CD4-positive, alpha-beta memory T cell (primary cell): ENCODE measurements around the gene SUSD4. TPM values are rescaled to one million over a fixed set of nuclear protein-coding genes. Genes with fewer than 3 reads are reported as not detected.

Source experiments
- CTCF ChIA-PET: fragments of 350-600 bp; sonication (Branson Sonifier 250); formaldehyde crosslinking; loops from one replicate; lab custom pipeline; 2021; ENCODE audit warnings: inconsistent platforms; ENCODE audit not compliant: partially characterized antibody; lab: Charles Lee
- POLR2A ChIA-PET: fragments of 350-600 bp; sonication (Branson Sonifier 250); formaldehyde crosslinking; loops from one replicate; lab custom pipeline; 2021; ENCODE audit not compliant: partially characterized antibody; lab: Charles Lee
- DNase-seq, 5 donors: peaks; one replicate each; pipeline versions ENCODE4 v3.0.0 to v3.0.0-alpha.2; 2020 to 2022; ENCODE audit warnings: mixed read lengths in 1 of 5
- H3K27ac ChIP-seq: one replicate; pipeline ENCODE4 v1.7.0; 2013; ENCODE audit warnings: low read depth, low read length
- H3K27me3 ChIP-seq: 2 replicates; pipeline ENCODE4 v1.7.0; 2013; ENCODE audit warnings: mild to moderate bottlenecking, low read length, moderate library complexity; ENCODE audit not compliant: insufficient read depth
- H3K36me3 ChIP-seq: 2 replicates; pipeline ENCODE4 v1.7.0; 2013; ENCODE audit warnings: mild to moderate bottlenecking, low read length, moderate library complexity; ENCODE audit not compliant: insufficient read depth
- H3K4me1 ChIP-seq: 2 replicates; pipeline ENCODE4 v1.7.0; 2013; ENCODE audit warnings: mild to moderate bottlenecking, low read length, moderate library complexity; ENCODE audit not compliant: insufficient read depth
- H3K4me3 ChIP-seq, 2 donors: one replicate each; pipeline ENCODE4 v1.7.0; 2013; ENCODE audit warnings: low read length in 2 of 2, mild to moderate bottlenecking in 1 of 2
- H3K9me3 ChIP-seq, 2 donors: one replicate each; pipeline ENCODE4 v1.7.0; 2013; ENCODE audit warnings: low read length in 2 of 2, control low read depth in 1 of 2; ENCODE audit not compliant: control insufficient read depth in 1 of 2
- H3K27ac Mint-ChIP-seq, 7 donors: one replicate each; pipeline ENCODE4 v1.8.0; 2020 to 2021; ENCODE audit warnings: mixed read lengths in 7 of 7, mild to moderate bottlenecking in 6 of 7, inconsistent platforms in 3 of 7, moderate library complexity in 3 of 7
- H3K27me3 Mint-ChIP-seq, 2 donors: one replicate each; pipeline ENCODE4 v1.8.0; 2020 to 2021; ENCODE audit warnings: mixed read lengths in 2 of 2
- H3K36me3 Mint-ChIP-seq, 2 donors: one replicate each; pipeline ENCODE4 v1.8.0; 2020 to 2021; ENCODE audit warnings: mixed read lengths in 2 of 2, inconsistent platforms in 1 of 2, mild to moderate bottlenecking in 1 of 2
- H3K4me1 Mint-ChIP-seq, 4 donors: one replicate each; pipeline ENCODE4 v1.8.0; 2020 to 2021; ENCODE audit warnings: mixed read lengths in 4 of 4, mild to moderate bottlenecking in 1 of 4
- H3K4me3 Mint-ChIP-seq, 8 donors: one replicate each; pipeline ENCODE4 v1.8.0; 2020 to 2021; ENCODE audit warnings: mixed read lengths in 8 of 8, mild to moderate bottlenecking in 7 of 8, moderate library complexity in 6 of 8, inconsistent platforms in 3 of 8
- H3K9me3 Mint-ChIP-seq, 8 donors: one replicate each; pipeline ENCODE4 v1.8.0; 2020 to 2021; ENCODE audit warnings: mixed read lengths in 8 of 8, mild to moderate bottlenecking in 5 of 8, inconsistent platforms in 3 of 8, moderate library complexity in 1 of 8
- intact Hi-C: fragments of 100-400 bp; cut with micrococcal nuclease; formaldehyde crosslinking; loops from one replicate; pipeline ENCODE4 v1.15.1; 2023
- polyA plus RNA-seq, 2 donors: library from polyadenylated mRNA; unstranded; fragments of 300-500 nt; fragmentation: Illumina TruSeq; gene quantifications; one replicate each; pipeline ENCODE4 v1.2.3, GENCODE V29; 2021
- total RNA-seq, 2 experiments: library from RNA; stranded (reverse); gene quantifications; one replicate each; pipeline ENCODE4 v1.2.3, GENCODE V29; 2021

SUSD4 gene
- total and polyA plus RNA-seq, 4 experiments from 2014 or later: 2.9 to 18.5 (median 6.2) TPM

GRCh38 chr1:223233410-223234169, 130.4 kb downstream of the SUSD4 start:
- ChIA-PET CTCF (no interaction called here), POLR2A (no interaction called here)
- H3K9me3 ChIP-seq: no peaks in the 10 kb centered on the region
- H3K4me1 Mint-ChIP-seq: peaks cover 25 to 65% (median 44%) of the 10 kb centered on the region in 4 donors
- H3K9me3 Mint-ChIP-seq: peaks cover 0 to 12% (median 5%) of the 10 kb centered on the region in 8 donors
- H3K36me3 Mint-ChIP-seq: no peaks in the 10 kb centered on the region
- no peaks in the 10 kb centered on the region for H3K36me3 ChIP-seq
- H3K27ac ChIP-seq: no peak overlapping the region
- H3K27me3 Mint-ChIP-seq: peaks cover 0 to 1% of the 10 kb centered on the region in 2 donors
- H3K4me1 ChIP-seq: peaks cover 62% of the 10 kb centered on the region
- H3K4me3 Mint-ChIP-seq: peak overlapping the region in 3 of 8 donors; percentile 2 to 71 (median 66)
- intact Hi-C loops: loop anchor here (5.0 to 10.0 kb wide), 2 partner anchors 49 to 129 kb away; partner anchors contain the start of gene SUSD4
- no peak for DNase-seq
- no peaks in the 10 kb centered on the region for H3K27me3 ChIP-seq
- H3K27ac Mint-ChIP-seq: peak overlapping the region; percentile 44 to 95 (median 65)
- no peak overlapping the region for H3K4me3 ChIP-seq

- no peaks in the 10 kb centered on the region for H3K9me3 ChIP-seq
- H3K36me3 ChIP-seq: no peaks in the 10 kb centered on the region
- peaks cover 0 to 10% (median 2%) of the 10 kb centered on the region in 8 donors for H3K9me3 Mint-ChIP-seq
- peaks cover 25 to 70% (median 46%) of the 10 kb centered on the region in 4 donors for H3K4me1 Mint-ChIP-seq
- intact Hi-C loops: loop anchor here (5.0 to 10.0 kb wide), 2 partner anchors 48 to 129 kb away; partner anchors contain the start of gene SUSD4
- H3K4me3 ChIP-seq: no peak overlapping the region
- H3K27ac Mint-ChIP-seq: peak overlapping the region in 5 of 7 donors; percentile 5 to 95 (median 44)
- DNase-seq: no peak
- peak overlapping the region in 1 of 8 donors; percentile 11 for H3K4me3 Mint-ChIP-seq
- H3K4me1 ChIP-seq: peaks cover 68% of the 10 kb centered on the region
- CTCF ChIA-PET: no interaction called here
- POLR2A ChIA-PET: no interaction called here
- H3K27me3 Mint-ChIP-seq: peaks cover 0 to 1% of the 10 kb centered on the region in 2 donors
- no peak overlapping the region for H3K27ac ChIP-seq
- no peaks in the 10 kb centered on the region for H3K36me3 Mint-ChIP-seq
- no peaks in the 10 kb centered on the region for H3K27me3 ChIP-seq
These were observed 131.0 kb downstream of the SUSD4 start for GRCh38 chr1:223233019-223233409.

- ChIA-PET CTCF (interaction anchor here (0.6 kb wide), 1 partner anchor 72 kb away, joined by 3 read pairs; no protein-coding TSS in a partner anchor), POLR2A (interaction anchor here (2.1 kb wide), 2 partner anchors 17 to 88 kb away, joined by 7 to 13 read pairs; partner anchors contain the start of gene TLR5)
- peaks cover 25 to 76% (median 46%) of the 10 kb centered on the region in 4 donors for H3K4me1 Mint-ChIP-seq
- H3K27me3 Mint-ChIP-seq: no peaks in the 10 kb centered on the region
- Histone ChIP-seq H3K27me3 (no peaks in the 10 kb centered on the region), H3K4me3 (no peak overlapping the region), H3K9me3 (no peaks in the 10 kb centered on the region), H3K36me3 (no peaks in the 10 kb centered on the region), H3K4me1 (peaks cover 68% of the 10 kb centered on the region), H3K27ac (no peak overlapping the region)
- intact Hi-C loops: loop anchor here (2.0 to 10.0 kb wide), 3 partner anchors 17 to 131 kb away; partner anchors contain the start of gene SUSD4
- peak overlapping the region; percentile 67 to 97 (median 85) for H3K27ac Mint-ChIP-seq
- peaks cover 0 to 2% (median 0%) of the 10 kb centered on the region in 8 donors for H3K9me3 Mint-ChIP-seq
- H3K36me3 Mint-ChIP-seq: no peaks in the 10 kb centered on the region
- peak overlapping the region in 1 of 8 donors; percentile 29 for H3K4me3 Mint-ChIP-seq
- DNase-seq: no peak
These were observed 132.4 kb downstream of the SUSD4 start for GRCh38 chr1:223231581-223231980.

GRCh38 chr1:223231011-223231572, 132.9 kb downstream of the SUSD4 start:
- peaks cover 68% of the 10 kb centered on the region for H3K4me1 ChIP-seq
- peaks cover 25 to 76% (median 46%) of the 10 kb centered on the region in 4 donors for H3K4me1 Mint-ChIP-seq
- DNase-seq: no peak
- peak overlapping the region; percentile 73 to 97 (median 89) for H3K27ac Mint-ChIP-seq
- H3K4me3 Mint-ChIP-seq: peak overlapping the region in 7 of 8 donors; percentile 41 to 81 (median 64)
- ChIA-PET POLR2A (interaction anchor here (2.1 kb wide), 2 partner anchors 17 to 87 kb away, joined by 7 to 13 read pairs; partner anchors contain the start of gene TLR5), CTCF (interaction anchor here (0.6 to 2.9 kb wide), 2 partner anchors 71 to 98 kb away, joined by 3 to 9 read pairs; no protein-coding TSS in a partner anchor)
- H3K27ac ChIP-seq: no peak overlapping the region
- no peaks in the 10 kb centered on the region for H3K27me3 Mint-ChIP-seq
- H3K9me3 Mint-ChIP-seq: peaks cover 0 to 2% (median 0%) of the 10 kb centered on the region in 8 donors
- H3K36me3 ChIP-seq: no peaks in the 10 kb centered on the region
- H3K9me3 ChIP-seq: no peaks in the 10 kb centered on the region
- H3K27me3 ChIP-seq: no peaks in the 10 kb centered on the region
- intact Hi-C loops: loop anchor here (2.0 to 10.0 kb wide), 3 partner anchors 18 to 131 kb away; partner anchors contain the start of gene SUSD4
- H3K4me3 ChIP-seq: no peak overlapping the region
- H3K36me3 Mint-ChIP-seq: no peaks in the 10 kb centered on the region

GRCh38 chr1:223230161-223230881, 133.7 kb downstream of the SUSD4 start:
- H3K4me3 Mint-ChIP-seq: peak overlapping the region; percentile 53 to 81 (median 68)
- peaks cover 3 to 6% of the 10 kb centered on the region in 2 donors for H3K36me3 Mint-ChIP-seq
- peaks cover 68% of the 10 kb centered on the region for H3K4me1 ChIP-seq
- no peaks in the 10 kb centered on the region for H3K9me3 ChIP-seq
- intact Hi-C loops: loop anchor here (1.0 to 10.0 kb wide), 5 partner anchors 18 to 132 kb away; partner anchors contain the start of genes SUSD4 and TLR5
- no peaks in the 10 kb centered on the region for H3K27me3 Mint-ChIP-seq
- H3K9me3 Mint-ChIP-seq: peaks cover 0 to 2% (median 0%) of the 10 kb centered on the region in 8 donors
- POLR2A ChIA-PET: interaction anchor here (0.7 to 2.1 kb wide), 6 partner anchors 18 to 939 kb away, joined by 3 to 13 read pairs (median 4); partner anchors contain the start of genes SUSD4 and TLR5
- CTCF ChIA-PET: interaction anchor here (0.8 to 2.9 kb wide), 3 partner anchors 20 to 97 kb away, joined by 3 to 9 read pairs (median 3); partner anchors contain the start of gene TLR5
- no peak overlapping the region for H3K27ac ChIP-seq
- no peak overlapping the region for H3K4me3 ChIP-seq
- peaks cover 22 to 75% (median 46%) of the 10 kb centered on the region in 4 donors for H3K4me1 Mint-ChIP-seq
- DNase-seq: peak in 4 of 5 donors; percentile 29 to 51 (median 36)
- no peaks in the 10 kb centered on the region for H3K27me3 ChIP-seq
- H3K36me3 ChIP-seq: no peaks in the 10 kb centered on the region
- H3K27ac Mint-ChIP-seq: peak overlapping the region; percentile 73 to 97 (median 89)

- intact Hi-C loops: loop anchor here (1.0 to 10.0 kb wide), 5 partner anchors 19 to 133 kb away; partner anchors contain the start of genes SUSD4 and TLR5
- H3K4me3 Mint-ChIP-seq: peak overlapping the region; percentile 53 to 81 (median 68)
- peak overlapping the region; percentile 73 to 97 (median 89) for H3K27ac Mint-ChIP-seq
- CTCF ChIA-PET: interaction anchor here (0.8 to 2.9 kb wide), 4 partner anchors 21 to 96 kb away, joined by 3 to 9 read pairs (median 4); partner anchors contain the start of gene TLR5
- H3K27me3 ChIP-seq: no peaks in the 10 kb centered on the region
- no peaks in the 10 kb centered on the region for H3K9me3 ChIP-seq
- H3K27me3 Mint-ChIP-seq: no peaks in the 10 kb centered on the region
- no peak overlapping the region for H3K27ac ChIP-seq
- peaks cover 66% of the 10 kb centered on the region for H3K4me1 ChIP-seq
- DNase-seq: no peak
- H3K36me3 Mint-ChIP-seq: peaks cover 3 to 6% of the 10 kb centered on the region in 2 donors
- H3K9me3 Mint-ChIP-seq: no peaks in the 10 kb centered on the region
- H3K36me3 ChIP-seq: no peaks in the 10 kb centered on the region
- peaks cover 19 to 69% (median 41%) of the 10 kb centered on the region in 4 donors for H3K4me1 Mint-ChIP-seq
- no peak overlapping the region for H3K4me3 ChIP-seq
- POLR2A ChIA-PET: interaction anchor here (0.7 to 2.1 kb wide), 7 partner anchors 19 to 940 kb away, joined by 3 to 13 read pairs (median 3); partner anchors contain the start of genes SUSD4 and TLR5
These were observed 134.2 kb downstream of the SUSD4 start for GRCh38 chr1:223229756-223230155.
